Right ventricle myocardium superior (tissue), 1 donor: ENCODE results near the gene E2F2. TPM values are rescaled to one million over a fixed set of nuclear protein-coding genes. Genes with fewer than 3 reads are reported as not detected.
"Not testable (repeated sequence)": the region's sequence is repeated elsewhere in the genome, so short reads cannot be mapped to it uniquely, and the experiment has no call there.

Experiments used
- ATAC-seq: fragments of 200-7000 bp; cut with Tn5 transposase; one replicate; pipeline ENCODE4 v1.9.1; 2020; ENCODE audit warnings: mild to moderate bottlenecking; ENCODE audit not compliant: poor library complexity
- DNase-seq: peaks from one replicate; pipeline ENCODE4 v3.0.0-alpha.2; 2020
- intact Hi-C: fragments of 100-400 bp; cut with DNase I; formaldehyde crosslinking; loops from one replicate; pipeline ENCODE4 v1.11.2; 2022
- total RNA-seq: library from RNA; stranded (reverse); fragmentation: NEBNext Ultra II Directional; extraction: Animal tissue kit (Norgen Biotek cat#: 25700); gene quantifications from one replicate; pipeline ENCODE4 v1.2.1, GENCODE V29; 2021
- donor health status: DM: no; HTN: yes; CAD: no; lungs with severe emphysema.

Gene E2F2
- total RNA-seq, 1 donor from 2014 or later = 0.35 TPM

- ATAC-seq (no peak), DNase-seq (no peak)
- intact Hi-C loops = loop anchor here (5.0 kb wide), 1 partner anchor 32 kb away; no protein-coding TSS in a partner anchor
These were observed 1.6 kb downstream of the E2F2 start for GRCh38 chr1:23529146-23530086.

DNA sequence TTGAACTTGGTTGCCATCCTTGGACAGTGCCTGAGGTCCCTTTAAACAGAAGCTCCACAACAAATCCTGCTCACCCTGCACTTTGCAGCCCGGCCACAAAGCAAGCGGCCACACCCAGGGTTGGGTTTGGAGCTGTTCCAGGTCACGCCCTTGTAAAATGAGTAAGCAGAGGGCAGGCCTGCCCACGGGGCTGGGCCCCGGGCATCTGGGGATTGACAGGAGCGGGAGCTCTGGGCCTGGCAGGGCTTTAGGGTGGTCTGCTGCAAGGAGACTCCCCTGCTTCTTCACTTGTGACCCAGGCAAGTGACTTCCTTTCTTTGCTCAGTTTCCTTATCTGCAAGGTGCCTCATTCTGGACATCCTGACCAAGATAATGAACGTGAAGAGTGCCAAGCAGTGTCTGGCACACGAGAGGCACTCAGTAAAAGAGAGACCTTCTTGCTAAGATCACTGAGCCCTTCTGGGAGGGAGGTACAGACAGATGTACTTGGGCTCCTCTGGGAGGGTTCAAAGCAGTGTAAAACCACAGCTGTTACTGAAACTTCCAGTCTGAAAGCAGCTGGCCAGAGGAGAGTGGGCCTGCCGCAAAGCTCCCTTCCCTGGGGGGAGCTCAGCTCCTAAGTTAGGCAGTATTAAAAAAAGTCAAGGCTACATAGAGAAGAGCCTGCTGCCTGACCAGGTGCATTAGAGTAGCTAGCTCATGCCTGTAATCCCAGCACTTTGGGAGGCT lies 2.6 kb downstream of the E2F2 start:
- ATAC-seq (peak; percentile 66), DNase-seq (peak; percentile 92)
- intact Hi-C loops = no loop called here

- ATAC-seq (no peak), DNase-seq (no peak)
- intact Hi-C loops = no loop called here
These were observed 3.2 kb downstream of the E2F2 start for GRCh38 chr1:23527900-23528249.

GRCh38 chr1:23527366-23527765 lies 3.7 kb downstream of the E2F2 start:
- ATAC-seq (no peak), DNase-seq (no peak)
- intact Hi-C loops = no loop called here

DNA sequence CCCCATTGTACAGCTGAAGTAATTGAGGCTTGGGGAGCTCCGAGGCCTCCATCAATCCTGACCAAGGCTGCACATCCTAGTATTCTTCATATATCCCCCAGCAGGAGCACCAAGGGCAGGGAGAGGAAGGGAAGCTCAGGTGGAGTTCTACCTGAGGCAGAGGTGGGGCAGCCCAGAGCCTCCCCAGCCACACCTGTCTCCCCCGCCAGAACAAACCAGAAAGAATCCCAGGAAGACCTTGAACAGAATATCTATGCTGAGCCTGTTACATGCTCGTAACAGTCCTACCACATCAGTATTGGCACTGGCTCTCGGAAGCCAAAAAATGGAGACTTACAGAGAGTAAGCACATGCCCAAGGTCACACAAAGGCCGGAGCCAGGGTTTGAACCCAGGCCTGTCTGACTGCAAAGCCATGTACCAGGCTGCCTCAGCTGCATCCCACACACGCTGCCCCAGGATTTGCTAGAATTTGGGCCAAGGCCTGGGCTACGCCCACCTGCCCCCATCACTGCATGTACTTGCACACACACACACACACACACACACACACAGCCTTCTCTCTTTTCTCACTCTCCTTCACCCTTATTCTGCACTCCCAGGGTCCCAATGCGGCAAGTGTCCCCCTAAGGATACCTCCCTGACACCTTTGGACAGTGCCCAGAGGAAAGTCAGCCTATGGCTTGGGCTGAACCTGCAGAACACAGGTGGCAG lies 4.5 kb downstream of the E2F2 start:
- intact Hi-C loops = no loop called here
- ATAC-seq (no peak), DNase-seq (no peak)

GRCh38 chr1:23525558-23526250 lies 5.3 kb downstream of the E2F2 start:
- ATAC-seq (no peak), DNase-seq (no peak)
- intact Hi-C loops = no loop called here

DNA sequence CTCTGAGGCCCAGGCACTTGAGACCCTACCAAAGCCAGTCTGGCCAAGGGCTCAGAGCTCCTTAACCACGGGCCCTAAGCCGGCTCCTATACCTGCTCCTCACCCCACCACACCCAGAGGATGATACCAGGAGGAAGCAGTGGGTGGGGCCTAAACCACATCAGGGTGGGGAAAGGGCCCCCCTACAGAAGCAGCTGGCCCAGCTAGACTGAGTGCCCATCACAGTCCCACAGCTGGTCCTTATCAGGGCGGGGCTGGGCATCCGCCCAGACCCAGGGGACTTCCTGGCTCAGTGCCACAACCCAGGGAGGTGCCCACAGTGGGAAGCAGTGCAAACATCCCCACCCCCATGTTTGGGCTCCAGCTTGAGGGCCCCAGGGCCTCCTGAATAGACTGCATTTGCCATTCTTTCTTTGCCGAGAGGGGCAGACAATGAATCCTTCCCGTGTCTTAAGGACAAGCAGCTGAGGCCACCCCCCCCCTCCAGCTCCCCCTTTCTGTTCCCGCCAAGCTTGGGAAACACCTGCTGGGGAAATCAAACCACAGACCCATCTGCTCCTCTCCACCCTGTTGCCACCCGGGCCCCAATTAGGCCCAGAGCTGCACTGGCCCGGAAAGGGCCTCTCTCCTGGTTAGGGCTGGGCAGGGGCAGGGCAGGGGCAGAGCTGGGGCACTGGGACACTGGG lies 6.2 kb downstream of the E2F2 start:
- DNase-seq = no peak
- ATAC-seq = no peak
- intact Hi-C loops = no loop called here

DNA sequence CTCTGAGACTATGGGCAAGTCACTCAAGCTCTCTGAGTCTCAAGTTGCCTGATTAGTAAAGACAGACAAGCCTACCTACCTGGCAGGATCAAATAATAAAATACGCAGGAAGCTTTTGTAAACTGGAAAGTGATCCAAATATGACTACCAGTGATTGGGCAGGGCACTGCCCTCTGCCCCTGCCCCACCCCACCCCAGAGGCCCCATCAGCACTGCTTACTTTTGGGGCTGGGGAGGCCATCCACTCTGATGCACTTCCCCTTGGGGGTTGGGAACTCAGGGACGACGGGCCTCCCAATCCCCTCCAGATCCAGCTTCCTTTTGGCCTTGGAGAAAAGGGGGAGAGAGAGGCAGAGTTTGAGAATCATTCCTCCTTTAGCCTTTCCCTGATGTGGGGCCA lies 6.9 kb downstream of the E2F2 start:
- intact Hi-C loops = no loop called here
- no peak for ATAC-seq
- no peak for DNase-seq

DNA sequence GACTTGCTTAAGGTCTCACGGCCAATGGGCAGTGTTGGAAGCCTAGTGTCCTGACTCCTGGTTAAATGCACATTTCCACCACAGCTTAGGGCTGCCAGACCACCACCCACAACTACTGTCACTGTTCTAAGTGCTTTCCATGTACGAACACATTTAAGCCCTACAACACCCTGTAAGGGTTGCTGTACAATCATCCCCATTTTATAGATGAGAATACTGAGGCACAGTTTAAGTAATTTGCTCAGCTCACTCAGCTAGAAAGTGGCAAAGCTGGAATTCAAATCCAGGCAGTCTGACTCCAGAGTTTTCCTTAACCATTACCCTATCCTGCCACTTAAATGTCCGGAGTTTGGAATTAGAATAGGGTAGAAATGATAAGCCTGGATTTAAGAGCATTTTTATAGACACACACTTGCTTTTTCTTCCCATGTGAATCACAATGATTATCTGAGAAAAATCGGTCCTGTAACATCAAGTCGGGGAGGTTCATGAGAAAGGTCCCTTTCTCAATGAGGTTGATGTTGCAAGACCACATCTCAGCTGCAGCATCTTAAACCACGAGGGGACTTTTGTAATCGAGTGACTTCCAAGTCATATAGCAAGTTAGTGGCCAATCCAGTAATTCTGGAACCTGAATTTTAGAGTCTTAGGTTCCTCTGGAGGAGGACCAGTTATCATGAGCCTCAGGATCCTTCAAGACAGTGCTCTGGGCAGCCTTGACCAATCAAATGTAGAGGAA lies 8.6 kb downstream of the E2F2 start:
- no peak for ATAC-seq
- intact Hi-C loops = no loop called here
- DNase-seq = no peak

DNA sequence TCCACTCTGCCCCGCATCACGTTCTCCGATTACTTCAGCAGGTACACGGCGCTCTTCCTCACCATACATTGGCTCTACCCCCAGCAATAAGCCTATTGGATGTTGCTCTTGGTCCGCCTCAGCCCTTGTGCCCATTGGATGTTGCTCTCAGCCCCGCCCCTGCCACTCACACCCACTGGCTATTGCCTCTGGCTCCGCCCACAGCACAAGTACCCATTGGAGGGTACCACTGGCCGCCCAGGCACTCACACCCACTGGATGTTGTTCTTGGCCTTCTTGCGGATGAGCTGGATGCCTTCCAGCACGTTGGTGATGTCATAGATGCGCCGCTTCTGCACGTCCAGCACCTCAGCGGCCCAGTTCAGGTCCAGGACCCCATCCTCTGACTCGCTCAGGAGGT lies 9.4 kb downstream of the E2F2 start:
- intact Hi-C loops = no loop called here
- ATAC-seq (no peak), DNase-seq (no peak)

DNA sequence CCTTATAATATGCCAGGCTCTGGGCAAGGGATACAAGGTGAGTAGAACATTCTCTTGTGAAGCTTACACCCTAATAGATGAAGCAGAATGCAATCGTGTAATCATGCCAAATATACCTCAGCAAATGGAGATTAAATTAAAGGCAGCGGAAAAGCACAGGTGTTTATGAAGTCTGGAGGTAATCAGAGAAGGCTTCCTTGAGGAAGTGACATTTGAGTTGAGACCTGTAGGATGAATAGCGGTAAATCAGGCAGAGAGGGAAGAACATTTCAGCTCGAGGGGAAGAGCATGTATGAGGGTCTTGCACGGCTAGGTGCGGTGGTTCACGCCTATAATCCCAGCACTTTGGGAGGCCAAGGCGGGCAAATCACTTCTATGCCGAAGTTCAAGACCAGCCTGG lies 13.5 kb downstream of the E2F2 start:
- no peak for ATAC-seq
- intact Hi-C loops = no loop called here
- DNase-seq = no peak

DNA sequence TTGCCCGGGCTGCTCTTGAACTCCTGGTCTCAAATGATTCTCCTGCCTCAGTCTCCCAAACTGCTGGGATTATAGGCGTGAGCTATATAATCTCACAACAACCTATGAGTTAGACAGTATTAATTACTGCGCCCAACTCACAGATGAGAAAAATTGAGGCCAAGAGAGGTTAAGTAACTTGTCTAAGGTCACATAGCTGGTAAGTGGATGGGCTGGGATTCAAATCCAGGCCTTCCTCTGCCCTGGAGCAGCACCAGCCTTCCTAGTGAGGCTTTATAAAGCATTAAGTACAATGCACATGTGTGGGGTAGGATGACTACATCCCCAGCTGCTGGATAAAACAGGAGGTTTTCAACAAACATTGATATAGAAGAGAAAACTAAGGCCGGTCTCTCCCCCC lies 15.1 kb downstream of the E2F2 start:
- no peak for ATAC-seq
- intact Hi-C loops = no loop called here
- DNase-seq = no peak

- DNase-seq (no peak), ATAC-seq (no peak)
- intact Hi-C loops = no loop called here
These were observed 16.8 kb downstream of the E2F2 start for GRCh38 chr1:23514111-23514679.

- no peak for DNase-seq
- ATAC-seq = no peak
- intact Hi-C loops = no loop called here
These were observed 21.1 kb downstream of the E2F2 start for GRCh38 chr1:23509896-23510295.

DNA sequence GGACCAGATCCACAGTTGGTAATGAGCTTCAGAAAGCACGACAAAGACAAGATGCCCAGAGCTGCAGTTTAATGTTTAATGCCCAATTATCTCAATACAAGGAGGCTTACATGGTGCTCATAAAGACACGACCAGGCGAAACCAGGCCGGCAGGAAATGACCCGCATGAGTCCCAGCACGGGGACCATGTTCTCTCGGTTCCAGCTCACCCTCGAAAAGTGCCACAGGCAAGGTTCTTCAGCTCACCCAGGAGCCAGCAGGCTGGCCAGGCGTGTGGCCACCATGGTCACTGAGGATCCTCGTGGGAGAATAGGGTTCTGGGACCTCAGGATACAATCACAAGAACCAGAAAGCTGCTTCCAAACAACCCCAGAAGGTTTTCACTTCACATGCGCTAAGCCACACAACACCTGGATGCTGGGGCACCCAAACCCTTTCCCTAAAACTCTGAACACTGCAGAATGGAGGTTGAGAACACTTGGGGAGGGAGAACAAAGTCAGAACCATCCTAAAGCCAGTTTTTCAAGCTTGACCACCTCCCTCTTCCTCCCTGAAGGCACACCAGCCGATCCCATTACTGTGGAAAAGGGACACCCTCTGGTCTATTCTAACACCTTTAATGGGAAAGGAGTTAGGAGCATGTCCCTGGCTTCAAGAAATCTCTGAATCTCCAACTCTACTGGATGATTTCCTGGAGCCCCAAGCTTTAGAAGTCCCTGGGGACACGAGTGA lies 24.5 kb downstream of the E2F2 start:
- intact Hi-C loops = no loop called here
- DNase-seq (no peak), ATAC-seq (no peak)

DNA sequence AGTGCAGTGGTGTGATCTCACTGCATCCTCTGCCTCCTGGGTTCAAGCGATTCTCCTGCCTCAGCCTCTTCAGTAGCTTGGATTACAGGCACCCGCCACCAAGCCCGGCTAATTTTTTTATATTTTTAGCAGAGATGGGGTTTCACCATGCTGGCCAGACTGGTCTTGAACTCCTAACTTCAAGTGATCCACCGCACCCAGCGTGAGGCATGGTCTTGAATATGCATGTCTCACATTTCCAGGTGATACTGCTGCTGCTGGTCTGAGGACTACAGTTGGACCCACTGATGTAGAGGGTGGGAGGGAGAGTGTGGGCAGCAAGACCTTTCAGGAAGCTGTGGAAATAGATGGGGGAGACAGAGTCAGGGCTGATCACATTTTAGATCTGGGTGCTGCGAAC lies 25.2 kb downstream of the E2F2 start:
- intact Hi-C loops = no loop called here
- DNase-seq (no peak), ATAC-seq (no peak)

GRCh38 chr1:23504156-23504555 lies 26.9 kb downstream of the E2F2 start:
- ATAC-seq, DNase-seq, intact Hi-C loops: not testable (repeated sequence)
